ENCODE data around the gene ITGA1.

- no peak for TF ChIP-seq ZNF8 (CRISPR knock-in tag; IDR thresholded peaks at IDR 0.05)
- TF ChIP-seq RARB (CRISPR knock-in tag; IDR thresholded peaks at IDR 0.05): no peak
These were observed 42.9 kb downstream of the ITGA1 start for GRCh38 chr5:52830650-52831049.

Data from SK-N-SH treated with all-trans-retinoic acid at 6 μM for 48 hours (cell line).